ENCODE measurements around the gene RNF166.

- TF ChIP-seq, protein P1, sequence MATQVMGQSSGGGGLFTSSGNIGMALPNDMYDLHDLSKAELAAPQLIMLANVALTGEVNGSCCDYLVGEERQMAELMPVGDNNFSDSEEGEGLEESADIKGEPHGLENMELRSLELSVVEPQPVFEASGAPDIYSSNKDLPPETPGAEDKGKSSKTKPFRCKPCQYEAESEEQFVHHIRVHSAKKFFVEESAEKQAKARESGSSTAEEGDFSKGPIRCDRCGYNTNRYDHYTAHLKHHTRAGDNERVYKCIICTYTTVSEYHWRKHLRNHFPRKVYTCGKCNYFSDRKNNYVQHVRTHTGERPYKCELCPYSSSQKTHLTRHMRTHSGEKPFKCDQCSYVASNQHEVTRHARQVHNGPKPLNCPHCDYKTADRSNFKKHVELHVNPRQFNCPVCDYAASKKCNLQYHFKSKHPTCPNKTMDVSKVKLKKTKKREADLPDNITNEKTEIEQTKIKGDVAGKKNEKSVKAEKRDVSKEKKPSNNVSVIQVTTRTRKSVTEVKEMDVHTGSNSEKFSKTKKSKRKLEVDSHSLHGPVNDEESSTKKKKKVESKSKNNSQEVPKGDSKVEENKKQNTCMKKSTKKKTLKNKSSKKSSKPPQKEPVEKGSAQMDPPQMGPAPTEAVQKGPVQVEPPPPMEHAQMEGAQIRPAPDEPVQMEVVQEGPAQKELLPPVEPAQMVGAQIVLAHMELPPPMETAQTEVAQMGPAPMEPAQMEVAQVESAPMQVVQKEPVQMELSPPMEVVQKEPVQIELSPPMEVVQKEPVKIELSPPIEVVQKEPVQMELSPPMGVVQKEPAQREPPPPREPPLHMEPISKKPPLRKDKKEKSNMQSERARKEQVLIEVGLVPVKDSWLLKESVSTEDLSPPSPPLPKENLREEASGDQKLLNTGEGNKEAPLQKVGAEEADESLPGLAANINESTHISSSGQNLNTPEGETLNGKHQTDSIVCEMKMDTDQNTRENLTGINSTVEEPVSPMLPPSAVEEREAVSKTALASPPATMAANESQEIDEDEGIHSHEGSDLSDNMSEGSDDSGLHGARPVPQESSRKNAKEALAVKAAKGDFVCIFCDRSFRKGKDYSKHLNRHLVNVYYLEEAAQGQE (IDR thresholded peaks at IDR 0.05; ENCODE audit: insufficient read depth in 1 of 2, low read depth in 2 of 2, low read length in 1 of 2), result no peak
- TF ChIP-seq, protein P2, sequence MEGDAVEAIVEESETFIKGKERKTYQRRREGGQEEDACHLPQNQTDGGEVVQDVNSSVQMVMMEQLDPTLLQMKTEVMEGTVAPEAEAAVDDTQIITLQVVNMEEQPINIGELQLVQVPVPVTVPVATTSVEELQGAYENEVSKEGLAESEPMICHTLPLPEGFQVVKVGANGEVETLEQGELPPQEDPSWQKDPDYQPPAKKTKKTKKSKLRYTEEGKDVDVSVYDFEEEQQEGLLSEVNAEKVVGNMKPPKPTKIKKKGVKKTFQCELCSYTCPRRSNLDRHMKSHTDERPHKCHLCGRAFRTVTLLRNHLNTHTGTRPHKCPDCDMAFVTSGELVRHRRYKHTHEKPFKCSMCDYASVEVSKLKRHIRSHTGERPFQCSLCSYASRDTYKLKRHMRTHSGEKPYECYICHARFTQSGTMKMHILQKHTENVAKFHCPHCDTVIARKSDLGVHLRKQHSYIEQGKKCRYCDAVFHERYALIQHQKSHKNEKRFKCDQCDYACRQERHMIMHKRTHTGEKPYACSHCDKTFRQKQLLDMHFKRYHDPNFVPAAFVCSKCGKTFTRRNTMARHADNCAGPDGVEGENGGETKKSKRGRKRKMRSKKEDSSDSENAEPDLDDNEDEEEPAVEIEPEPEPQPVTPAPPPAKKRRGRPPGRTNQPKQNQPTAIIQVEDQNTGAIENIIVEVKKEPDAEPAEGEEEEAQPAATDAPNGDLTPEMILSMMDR (IDR thresholded peaks at IDR 0.05), result no peak
- TF ChIP-seq POLR2AphosphoS5 (IDR thresholded peaks at IDR 0.05; ENCODE audit: low read depth, low read length), result no peak
Observed at GRCh38 chr16:88671806-88672205, 34.4 kb downstream of the RNF166 start.
